SIG-M5 (cell line): Measurements from ENCODE around the gene PI16.
"Not testable (repeated sequence)": the region's sequence is repeated elsewhere in the genome, so short reads cannot be mapped to it uniquely, and the experiment has no call there.

Experiments
- DNase-seq: peaks from one replicate; lab custom pipeline; 2025; lab: John Stamatoyannopoulos, UW

The PI16 gene

DNA sequence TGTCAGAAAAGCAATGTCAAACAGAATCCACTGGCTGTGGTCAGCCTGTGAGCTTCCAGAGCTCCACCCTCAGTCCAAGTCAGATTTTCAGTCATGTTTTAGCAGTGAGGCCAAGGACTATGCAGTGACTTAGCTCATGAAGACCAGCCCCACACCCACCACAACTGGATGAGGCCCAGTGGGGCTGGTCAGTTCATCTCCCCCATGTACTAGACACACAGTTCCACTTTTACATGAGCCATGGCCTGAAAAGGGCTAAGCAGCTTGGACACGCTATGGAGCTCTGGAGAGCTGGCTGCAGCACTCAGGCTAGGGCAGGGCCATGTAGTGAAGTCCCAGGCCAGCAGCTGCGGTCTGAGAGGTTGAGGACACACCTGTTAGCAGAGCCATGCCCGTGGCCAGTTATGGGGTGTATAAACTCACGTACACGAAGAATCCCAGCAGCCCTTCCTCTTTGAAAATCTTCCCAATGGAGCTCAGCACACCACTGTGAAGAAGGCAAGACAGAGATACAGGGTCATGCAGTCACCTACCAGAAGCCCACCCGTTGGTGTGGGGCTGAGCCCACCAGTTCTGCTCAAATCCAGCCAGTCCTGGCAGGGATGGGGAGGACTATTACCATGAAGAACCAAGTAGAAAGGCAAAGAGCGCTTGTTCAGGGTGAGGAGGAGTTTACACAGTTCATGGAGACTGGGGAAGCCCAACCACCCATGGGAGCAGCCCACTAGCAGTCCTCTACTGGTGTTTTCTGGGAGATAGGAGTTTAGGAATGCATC lies 20.9 kb downstream of the PI16 start:
- DNase-seq = no peak

GRCh38 chr6:36976007-36976264 lies 21.4 kb downstream of the PI16 start:
- DNase-seq = no peak

DNA sequence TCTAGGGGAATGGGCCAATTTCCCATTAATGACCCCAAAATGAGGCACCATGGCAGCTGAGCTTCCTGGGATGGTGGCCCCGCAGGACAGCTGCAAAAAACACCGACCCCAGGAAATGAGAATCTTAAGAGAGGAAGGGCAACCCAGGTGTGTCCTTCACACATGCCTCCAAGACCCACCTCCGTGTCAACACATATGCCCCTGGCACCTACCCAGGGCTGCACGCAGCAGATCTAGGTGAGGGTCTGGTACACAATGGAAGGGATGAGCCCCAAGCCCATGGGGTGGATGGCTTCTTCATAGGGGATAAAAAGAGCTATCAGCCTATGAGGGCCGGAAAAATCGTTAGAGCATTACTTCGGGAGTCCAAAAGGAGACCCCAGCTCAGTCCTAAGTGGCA lies 22.0 kb downstream of the PI16 start:
- no peak for DNase-seq

DNA sequence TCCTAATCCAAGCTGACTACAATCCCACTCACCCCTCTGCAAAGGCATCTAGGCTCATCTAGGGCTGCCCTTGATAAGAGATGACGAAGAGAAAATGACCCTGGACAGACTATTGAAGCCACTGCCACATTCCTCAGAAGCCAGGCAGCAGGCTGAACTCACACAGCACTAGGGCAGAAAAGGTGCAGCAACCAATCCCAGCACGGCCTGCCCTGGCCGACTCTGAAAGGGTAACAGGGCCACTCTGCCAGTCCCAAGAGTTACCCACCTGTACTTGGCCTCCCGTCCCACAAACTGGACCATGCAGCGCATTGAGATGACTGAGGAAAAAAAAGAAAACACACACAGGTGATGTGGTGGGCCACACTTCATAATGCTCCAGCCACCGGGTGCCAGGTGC lies 22.4 kb downstream of the PI16 start:
- no peak for DNase-seq

DNA sequence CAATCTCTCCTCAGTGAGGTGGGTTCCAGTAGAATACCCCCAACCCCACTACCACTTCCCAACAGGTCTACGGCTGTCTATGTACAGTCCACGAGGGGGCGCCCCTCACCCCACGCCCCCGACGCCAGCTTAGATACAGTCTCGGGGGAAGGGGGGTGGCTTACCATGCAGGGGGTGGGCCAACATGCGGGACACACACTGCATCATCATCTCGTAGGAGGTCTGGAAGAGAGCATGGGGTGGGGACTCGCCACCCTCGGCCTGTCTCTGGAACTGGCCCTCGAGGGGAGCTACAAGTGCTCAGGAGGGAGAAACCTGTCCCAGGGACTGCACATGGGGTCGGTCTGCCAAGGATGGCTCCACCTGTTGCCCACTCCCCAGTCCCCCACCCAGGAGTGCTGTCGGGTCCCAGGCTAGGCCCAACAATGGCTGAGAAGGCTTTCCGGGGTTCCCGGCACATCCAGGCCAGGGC lies 23.0 kb downstream of the PI16 start:
- no peak for DNase-seq

DNA sequence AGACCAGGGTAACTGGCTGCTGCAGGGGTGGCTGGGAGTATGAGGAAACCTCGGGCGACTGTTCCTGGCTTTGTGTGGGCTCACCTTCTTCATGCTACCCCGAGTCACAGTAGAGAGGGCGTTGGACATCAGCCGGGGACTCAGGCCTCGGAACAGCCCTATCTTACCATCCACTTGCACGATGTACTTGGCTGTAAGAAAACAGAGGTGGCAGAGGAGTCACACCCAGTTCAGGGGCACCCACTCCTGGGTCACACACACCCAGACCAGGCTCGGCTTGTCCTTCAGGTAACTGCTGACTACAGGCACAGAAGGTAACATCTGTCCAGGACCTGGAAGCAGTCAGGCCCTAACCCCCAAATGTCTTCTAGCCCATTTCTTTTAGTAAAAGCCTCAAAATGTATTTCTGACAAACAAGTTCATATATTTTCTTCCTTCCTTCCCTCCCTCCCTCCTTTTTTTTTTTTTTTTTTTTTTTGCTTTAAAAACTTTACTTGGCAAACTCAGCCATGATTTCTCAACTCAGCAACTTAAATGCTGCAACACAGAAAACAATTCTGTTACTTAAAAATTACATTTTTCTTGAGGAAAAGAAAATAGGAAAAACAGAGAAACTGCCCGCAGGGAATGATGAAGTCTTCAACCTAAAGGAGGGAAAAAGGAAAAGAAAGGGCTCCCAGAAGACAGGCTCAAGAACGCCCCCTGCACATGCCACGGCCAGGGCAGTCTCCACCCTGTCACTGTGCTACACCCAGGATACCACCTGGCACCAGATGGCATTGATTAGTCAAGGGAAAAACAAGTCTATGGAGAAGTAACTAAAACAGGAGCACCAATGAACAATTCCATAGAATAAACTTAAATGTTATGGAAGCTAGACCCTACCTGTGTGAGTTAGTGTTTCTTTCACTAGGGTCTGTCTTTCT lies 24.1 kb downstream of the PI16 start:
- no peak for DNase-seq

GRCh38 chr6:36979347-36979742 lies 24.8 kb downstream of the PI16 start:
- DNase-seq = no peak

GRCh38 chr6:36980129-36980528 lies 25.6 kb downstream of the PI16 start:
- DNase-seq = no peak

- no peak for DNase-seq
Observed at GRCh38 chr6:36980876-36981619, 26.5 kb downstream of the PI16 start.

GRCh38 chr6:36983538-36983937 lies 29.0 kb downstream of the PI16 start:
- DNase-seq = no peak

DNA sequence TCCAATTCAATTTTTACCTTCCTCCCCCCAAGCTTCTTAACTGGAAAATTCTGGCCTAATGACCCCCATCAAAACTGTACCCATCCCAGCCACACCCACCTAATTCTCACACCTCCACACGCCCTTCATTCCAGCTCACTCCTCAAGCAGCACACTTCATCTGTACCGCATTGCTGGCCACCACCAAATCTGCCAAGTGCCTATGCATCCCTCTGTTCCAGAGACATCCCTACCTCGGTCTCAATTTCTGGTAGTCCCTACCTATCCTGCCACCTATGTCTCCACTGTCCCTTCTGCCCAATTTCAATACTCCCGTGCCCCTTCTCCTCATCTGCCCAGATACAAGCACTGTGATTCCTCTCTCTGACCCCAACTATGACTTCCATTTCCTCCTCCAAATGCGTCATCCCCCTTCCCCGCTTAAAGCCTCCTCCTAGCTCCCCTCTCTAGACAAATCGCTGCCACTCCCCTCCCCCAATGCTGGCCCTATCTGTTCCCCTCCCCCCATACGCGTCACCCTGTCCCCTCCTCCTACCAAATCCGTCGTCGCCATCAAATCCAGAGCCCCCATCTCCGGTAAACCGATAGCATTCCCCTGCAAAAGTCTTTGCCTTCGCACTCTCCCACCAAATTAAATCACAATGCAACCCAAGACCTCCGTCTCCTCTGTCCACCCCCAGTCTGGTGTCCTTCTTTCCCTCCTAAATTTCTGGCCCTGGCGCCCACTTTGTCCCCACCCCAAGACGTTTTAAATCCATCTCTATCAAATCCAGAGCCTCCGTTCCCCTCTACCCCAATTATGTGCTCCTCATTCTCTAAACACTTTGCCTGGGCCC lies 30.3 kb downstream of the PI16 start:
- no peak for DNase-seq

DNA sequence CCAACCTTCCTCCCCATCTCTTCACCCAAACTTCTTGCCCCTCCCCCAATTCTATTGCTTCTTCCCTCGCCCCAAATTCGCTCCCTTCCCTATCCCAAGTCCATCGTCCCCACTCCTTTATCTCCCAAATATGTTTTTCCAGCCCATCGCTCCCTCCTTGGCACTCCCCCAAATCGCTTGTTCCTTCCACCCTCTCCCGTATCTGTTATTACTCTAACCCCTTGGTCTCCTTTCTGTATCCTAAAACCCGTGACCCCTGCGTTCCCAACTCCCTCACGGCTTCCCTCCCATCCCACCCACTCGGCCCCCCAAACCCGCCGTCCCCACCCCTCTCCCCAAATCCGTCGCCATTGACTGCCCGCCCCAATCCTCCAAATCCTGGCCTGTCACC lies 30.9 kb downstream of the PI16 start:
- no peak for DNase-seq

DNA sequence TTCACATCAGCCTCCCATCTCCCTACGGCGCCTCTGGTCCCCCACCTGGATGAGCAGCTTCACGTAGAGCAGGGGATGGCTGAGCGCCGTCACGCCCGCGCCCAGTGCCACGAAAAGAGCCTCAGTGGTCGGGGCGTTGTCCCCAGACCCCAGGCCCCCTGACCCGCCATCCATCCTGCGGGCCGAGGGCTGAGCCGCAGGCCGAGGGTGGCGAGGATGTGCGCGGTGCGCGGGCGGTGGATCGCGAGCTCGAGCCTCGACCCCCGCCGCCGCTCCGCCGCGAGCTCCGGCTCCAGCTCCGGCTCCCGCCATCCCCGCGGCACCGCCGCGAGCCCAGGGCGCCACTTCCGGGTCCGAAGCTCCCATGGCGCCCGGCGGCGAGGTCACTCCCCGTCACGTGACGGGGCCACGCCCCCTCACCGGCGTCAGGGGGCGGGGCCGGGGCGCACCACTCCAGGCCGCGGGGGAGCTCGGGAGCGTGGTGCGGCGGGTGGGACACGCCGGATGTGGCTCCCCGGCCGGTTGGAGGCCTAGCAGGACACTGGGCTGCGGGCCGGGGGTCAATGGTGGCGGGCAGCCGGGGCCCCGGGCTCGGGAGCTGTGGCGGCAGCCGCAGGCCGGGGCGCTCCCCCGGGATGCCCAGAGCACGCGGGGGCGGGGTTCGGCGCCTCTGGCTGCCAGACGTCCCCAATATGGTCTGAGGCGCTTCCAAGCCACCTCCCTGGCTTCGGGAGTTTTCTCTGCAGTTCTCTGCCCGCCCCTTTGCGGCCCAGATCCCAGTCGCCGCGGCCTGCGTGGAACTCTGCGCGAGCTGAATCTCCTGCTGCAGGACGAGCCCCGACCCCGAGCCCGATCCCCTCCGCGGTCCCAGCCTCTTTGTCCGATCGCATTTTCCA lies 31.5 kb downstream of the PI16 start, which contains the start of gene MTCH1:
TSS of gene MTCH1 (minus strand) at position 389 of the 896 bp plus-strand sequence. CDS start at position 366, 23 bp downstream.
- no peak for DNase-seq

DNA sequence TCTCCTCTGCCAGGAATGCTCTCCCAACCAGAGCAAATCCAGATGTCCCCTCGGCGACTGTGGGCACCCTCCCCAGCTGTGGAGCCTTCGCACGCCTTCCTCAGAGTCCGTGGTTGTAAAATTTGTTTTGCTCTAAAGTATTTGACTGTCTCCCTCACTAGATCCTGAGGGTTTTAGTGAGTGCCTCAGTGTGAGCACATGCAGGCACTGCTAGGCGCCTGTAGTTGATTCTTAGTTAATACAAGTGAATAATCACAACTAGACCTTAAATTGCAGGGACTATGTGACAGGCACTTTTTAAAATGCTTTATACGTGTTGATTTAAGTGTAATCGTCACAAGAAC lies 32.1 kb downstream of the PI16 start:
- DNase-seq = no peak

DNA sequence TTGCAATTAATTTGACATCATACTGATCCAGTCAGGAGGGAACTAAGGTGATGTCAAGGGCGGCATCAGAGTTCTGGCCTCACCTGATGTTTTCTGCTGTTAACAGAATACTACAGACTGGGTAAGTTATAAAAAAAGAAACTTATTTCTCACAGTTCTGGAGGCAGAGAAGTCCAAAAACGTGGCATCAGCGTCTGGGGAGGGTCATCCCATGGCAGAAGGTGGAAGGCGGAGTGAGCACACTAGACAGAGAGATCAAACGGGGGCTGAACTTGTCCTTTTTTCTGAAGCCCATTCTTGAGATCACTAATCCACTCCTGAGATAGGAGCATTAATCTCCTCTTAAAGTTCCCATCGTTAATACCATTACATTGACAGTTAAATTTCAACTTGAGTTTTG lies 34.7 kb downstream of the PI16 start:
- no peak for DNase-seq

DNA sequence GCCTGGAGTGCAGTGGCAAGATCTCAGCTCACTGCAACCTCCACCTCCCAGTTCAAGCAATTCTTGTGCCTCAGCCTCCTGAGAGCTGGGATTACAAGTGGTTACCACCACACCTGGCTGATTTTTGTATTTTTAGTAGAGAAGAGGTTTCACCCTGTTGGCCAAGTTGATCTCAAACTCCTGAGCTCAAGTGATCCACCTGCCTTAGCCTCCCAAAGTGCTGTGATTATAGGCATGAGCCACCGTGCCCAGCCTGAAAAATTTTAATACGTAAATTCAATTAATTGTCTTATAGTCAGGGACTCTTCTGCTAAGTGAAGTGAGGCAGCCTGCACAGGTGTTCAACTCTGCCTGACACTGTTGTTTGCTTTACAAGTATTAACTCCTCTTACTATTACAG lies 35.9 kb downstream of the PI16 start:
- not testable (repeated sequence) for DNase-seq

DNA sequence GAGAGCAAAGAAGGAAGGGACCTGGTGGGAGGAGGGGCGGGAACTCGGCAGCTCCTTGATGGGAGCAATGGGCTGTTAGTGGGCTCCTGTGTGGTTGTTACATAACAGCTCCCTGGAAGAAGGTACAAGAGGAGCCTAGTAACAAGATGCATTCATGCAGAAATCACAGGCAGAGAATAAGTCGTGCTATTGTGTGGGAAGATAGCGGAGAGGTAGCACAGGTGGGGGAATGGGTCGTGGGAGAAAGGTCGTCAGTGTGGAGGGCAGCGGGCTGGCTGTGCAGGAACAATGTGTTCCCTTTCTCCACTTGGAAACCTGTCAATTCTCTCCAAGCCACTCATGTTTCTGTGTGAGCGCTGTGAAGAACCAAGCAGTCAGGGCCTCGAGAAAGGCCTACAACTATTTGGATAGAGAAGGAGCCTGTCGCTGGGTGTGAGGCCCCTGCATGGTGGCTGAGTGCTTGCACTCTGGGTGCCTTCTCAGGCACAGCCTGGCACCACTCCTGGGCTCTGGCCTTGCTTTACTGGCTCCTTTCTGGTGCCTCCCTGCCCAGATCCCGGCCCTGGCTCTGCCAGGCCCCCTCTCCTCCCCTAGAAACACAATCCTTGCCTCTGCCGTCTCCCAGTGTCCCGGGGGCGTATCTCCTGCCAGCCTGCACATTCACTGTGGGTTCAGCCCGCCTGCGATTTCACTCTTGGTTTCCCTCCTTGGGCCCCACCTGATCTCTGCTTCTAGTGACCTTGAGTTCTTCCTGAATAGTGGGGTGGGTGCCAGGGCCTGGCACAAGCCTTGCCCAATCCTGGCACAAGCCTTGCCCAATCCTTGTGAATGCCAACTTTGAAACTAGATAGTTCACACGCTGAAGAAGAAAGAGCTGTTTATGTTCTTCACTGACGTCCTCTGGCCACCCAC lies 43.5 kb downstream of the PI16 start:
- DNase-seq = no peak

DNA sequence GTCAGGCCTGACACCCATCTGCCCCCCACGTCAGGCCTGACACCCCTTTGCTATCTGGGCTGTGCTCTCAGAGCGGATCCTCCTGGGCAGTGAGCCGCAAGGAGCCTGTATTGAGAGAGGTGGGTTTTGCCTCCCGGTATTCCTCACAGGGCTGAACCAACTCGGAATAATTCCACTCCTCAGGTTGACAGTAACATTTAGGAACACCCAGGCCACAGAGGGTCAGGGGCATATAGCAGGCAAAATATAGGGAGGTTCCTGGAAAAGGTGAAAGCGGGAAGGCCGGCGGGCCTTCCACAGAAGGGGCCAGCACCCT lies 44.1 kb downstream of the PI16 start:
- DNase-seq = no peak

DNA sequence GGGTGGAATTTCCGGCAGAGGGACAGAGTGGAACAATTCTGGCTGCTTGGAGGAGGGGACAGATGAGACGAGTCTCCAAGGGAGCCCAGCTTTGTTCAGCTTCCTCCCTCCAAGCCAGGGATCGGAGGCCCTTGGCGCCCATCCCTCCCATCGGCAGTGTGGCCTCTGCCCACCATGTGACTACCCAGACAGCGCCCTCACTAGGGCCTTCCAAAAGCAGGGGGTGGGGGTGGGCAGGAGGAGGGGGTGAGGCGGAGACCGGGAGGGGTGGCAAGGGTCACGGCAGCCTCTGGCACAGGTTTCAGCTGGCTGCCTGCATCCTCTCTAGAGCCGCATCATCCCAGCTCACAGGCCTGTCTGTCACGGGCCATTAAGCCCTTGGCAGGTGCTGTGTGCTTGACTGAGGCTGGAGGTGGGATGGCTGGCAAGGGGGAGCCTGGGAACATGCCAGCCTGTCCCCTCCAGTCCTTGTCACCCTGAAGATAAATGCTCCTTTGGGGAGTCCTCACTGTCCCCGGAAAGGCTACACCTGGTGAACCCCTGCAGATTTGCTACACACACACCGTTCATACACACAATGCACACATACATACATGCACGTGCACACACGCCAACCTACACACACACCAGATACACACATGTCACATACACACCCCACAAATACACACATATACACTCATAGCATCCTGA lies 44.7 kb downstream of the PI16 start:
- no peak for DNase-seq
